Upper lobe of right lung (tissue), 1 donor: ENCODE measurements around the gene OXLD1. TPM values are rescaled to one million over a fixed set of nuclear protein-coding genes. Genes with fewer than 3 reads are reported as not detected.

Experiments
- ATAC-seq: fragments of 200-7000 bp; cut with Tn5 transposase; one replicate; pipeline ENCODE4 v1.9.1; 2020; ENCODE audit warnings: mild to moderate bottlenecking, moderate library complexity
- DNase-seq: peaks from one replicate; pipeline ENCODE4 v3.0.0-alpha.2; 2020
- H3K27ac ChIP-seq: fragments of 200-600 bp; one replicate; pipeline ENCODE4 v1.8.0; 2022
- H3K27me3 ChIP-seq: fragments of 200-600 bp; one replicate; pipeline ENCODE4 v1.8.0; 2022; ENCODE audit warnings: mild to moderate bottlenecking
- H3K36me3 ChIP-seq: fragments of 200-600 bp; one replicate; pipeline ENCODE4 v1.8.0; 2022
- H3K4me1 ChIP-seq: fragments of 200-600 bp; one replicate; pipeline ENCODE4 v1.8.0; 2022
- H3K4me3 ChIP-seq: fragments of 200-600 bp; one replicate; pipeline ENCODE4 v1.8.0; 2022; ENCODE audit warnings: mild to moderate bottlenecking
- H3K9me3 ChIP-seq: fragments of 200-600 bp; one replicate; pipeline ENCODE4 v1.8.0; 2022
- CTCF ChIP-seq: fragments of 200-600 bp; IDR thresholded peaks from one replicate; pipeline ENCODE4 v1.8.0; 2022; ENCODE audit warnings: antibody characterized with exemption
- intact Hi-C: fragments of 100-400 bp; cut with DNase I; formaldehyde crosslinking; loops from one replicate; pipeline ENCODE4 v1.11.0; 2022
- total RNA-seq: library from RNA; stranded (reverse); fragmentation: NEBNext Ultra II Directional; extraction: Animal tissue kit (Norgen Biotek cat#: 25700); gene quantifications from one replicate; pipeline ENCODE4 v1.2.1, GENCODE V29; 2021
- donor health status: DM: no; HTN: yes; CAD: no; lungs with severe emphysema.

OXLD1 gene
- total RNA-seq, 1 donor from 2014 or later: 26.7 TPM

GRCh38 chr17:81638683-81639082 is 27.7 kb downstream of the OXLD1 start:
- no peak overlapping the region for H3K4me3 ChIP-seq
- peaks cover 30% of the 10 kb centered on the region for H3K4me1 ChIP-seq
- H3K27ac ChIP-seq: no peak overlapping the region
- no peak for ATAC-seq
- H3K27me3 ChIP-seq: no peaks in the 10 kb centered on the region
- H3K9me3 ChIP-seq: no peaks in the 10 kb centered on the region
- H3K36me3 ChIP-seq: no peaks in the 10 kb centered on the region
- TF ChIP-seq CTCF: no peak
- intact Hi-C loops: no loop called here
- DNase-seq: no peak

GRCh38 chr17:81636505-81637288 is 29.7 kb downstream of the OXLD1 start, which contains the start of the genes NPLOC4 and TSPAN10:
Gene NPLOC4 (minus strand): TSS chr17:81637112. CDS start chr17:81636930, 182 bp downstream.
Gene TSPAN10 (plus strand): TSS chr17:81637196. CDS start chr17:81642413, 5,217 bp downstream.
- ATAC-seq: peak; percentile 96
- Histone ChIP-seq H3K4me1 (peaks cover 30% of the 10 kb centered on the region), H3K9me3 (no peaks in the 10 kb centered on the region), H3K36me3 (no peaks in the 10 kb centered on the region), H3K27me3 (no peaks in the 10 kb centered on the region), H3K4me3 (peak within 1 kb of the TSS; percentile 74), H3K27ac (peak within 1 kb of the TSS; percentile 87)
- no peak for TF ChIP-seq CTCF
- intact Hi-C loops: no loop called here
- peak; percentile 94 for DNase-seq

- no peaks in the 10 kb centered on the region for H3K36me3 ChIP-seq
These were observed 30.4 kb downstream of the OXLD1 start for GRCh38 chr17:81635973-81636504.

GRCh38 chr17:81635431-81635830 is 31.0 kb downstream of the OXLD1 start:
- no peaks in the 10 kb centered on the region for H3K9me3 ChIP-seq
- H3K27me3 ChIP-seq: no peaks in the 10 kb centered on the region
- H3K36me3 ChIP-seq: peaks cover under 1% of the 10 kb centered on the region
- DNase-seq: no peak
- peak overlapping the region; percentile 74 for H3K4me3 ChIP-seq
- ATAC-seq: no peak
- H3K4me1 ChIP-seq: peaks cover 30% of the 10 kb centered on the region
- H3K27ac ChIP-seq: peak overlapping the region; percentile 87
- intact Hi-C loops: no loop called here
- no peak for TF ChIP-seq CTCF

More at GRCh38 chr17:81635973-81636504, 30.4 kb downstream of the OXLD1 start:
- Histone ChIP-seq H3K9me3 (no peaks in the 10 kb centered on the region), H3K4me1 (peaks cover 30% of the 10 kb centered on the region), H3K4me3 (peak overlapping the region; percentile 74), H3K27ac (peak overlapping the region; percentile 87), H3K27me3 (no peaks in the 10 kb centered on the region)
- peak; percentile 70 for ATAC-seq
- intact Hi-C loops: no loop called here
- no peak for DNase-seq
- TF ChIP-seq CTCF: no peak

- no peak for TF ChIP-seq CTCF
- H3K27ac ChIP-seq: no peak overlapping the region
- peaks cover 40% of the 10 kb centered on the region for H3K36me3 ChIP-seq
- no peaks in the 10 kb centered on the region for H3K9me3 ChIP-seq
- peaks cover 23% of the 10 kb centered on the region for H3K4me1 ChIP-seq
- ATAC-seq: no peak
- intact Hi-C loops: no loop called here
- H3K27me3 ChIP-seq: no peaks in the 10 kb centered on the region
- no peak overlapping the region for H3K4me3 ChIP-seq
- DNase-seq: no peak
These were observed 34.9 kb downstream of the OXLD1 start for GRCh38 chr17:81631482-81631881.
